HFF-Myc (cell line): ENCODE data around the gene BRINP1.

Source experiments
- DNase-seq: peaks from one replicate; pipeline ENCODE4 v3.0.0-alpha.2; 2011; ENCODE audit warnings: low read depth; ENCODE audit errors: extremely low read depth
- H3K4me3 ChIP-seq: replicated peaks from 2 replicates; pipeline ENCODE4 v1.5.1; 2011; ENCODE audit warnings: low read depth, mild to moderate bottlenecking, control low read depth, low read length
- CTCF ChIP-seq: IDR thresholded peaks from 2 replicates; pipeline ENCODE4 v1.5.1; 2012; ENCODE audit warnings: mild to moderate bottlenecking, low read depth, low read length, control low read depth; ENCODE audit errors: missing control alignments

Gene BRINP1

GRCh38 chr9:119349351-119349825 is 19.8 kb downstream of the BRINP1 start:
- DNase-seq, result no peak
- TF ChIP-seq CTCF, result no peak
- no peak overlapping the region for H3K4me3 ChIP-seq

GRCh38 chr9:119343059-119343990 is 25.9 kb downstream of the BRINP1 start:
- no peak for DNase-seq
- TF ChIP-seq CTCF, result no peak
- H3K4me3 ChIP-seq, result no peak overlapping the region

- TF ChIP-seq CTCF, result no peak
- DNase-seq, result no peak
- no peak overlapping the region for H3K4me3 ChIP-seq
Measured at GRCh38 chr9:119339056-119339455, 30.2 kb downstream of the BRINP1 start.

GRCh38 chr9:119337573-119337972 is 31.7 kb downstream of the BRINP1 start:
- no peak overlapping the region for H3K4me3 ChIP-seq
- TF ChIP-seq CTCF, result no peak
- DNase-seq, result no peak

GRCh38 chr9:119334745-119335144 is 34.5 kb downstream of the BRINP1 start:
- DNase-seq, result no peak
- TF ChIP-seq CTCF, result no peak
- no peak overlapping the region for H3K4me3 ChIP-seq

- DNase-seq, result no peak
- H3K4me3 ChIP-seq, result no peak overlapping the region
- TF ChIP-seq CTCF, result no peak
Measured at GRCh38 chr9:119333507-119334229, 35.6 kb downstream of the BRINP1 start.
